Activated T-cell treated with anti-CD3 and anti-CD28 coated beads for 48 hours (primary cell): ENCODE data around the gene GSE1.
A peak's percentile ranks its signal among the peaks of the same experiment; 100 is the strongest.

Experiments used
- DNase-seq: peaks from one replicate; pipeline ENCODE4 v3.0.0-alpha.2; 2020; ENCODE audit warnings: low read depth

GSE1 gene

GRCh38 chr16:85680352-85680944, 67.3 kb downstream of the GSE1 start:
- DNase-seq: no peak

- no peak for DNase-seq
Measured at GRCh38 chr16:85681255-85681654, 68.1 kb downstream of the GSE1 start.

GRCh38 chr16:85682516-85682915, 69.4 kb downstream of the GSE1 start:
- DNase-seq: no peak

GRCh38 chr16:85683363-85683762, 70.2 kb downstream of the GSE1 start:
- no peak for DNase-seq

GRCh38 chr16:85685251-85685650, 72.1 kb downstream of the GSE1 start:
- no peak for DNase-seq

- DNase-seq: peak; percentile 23
Measured at GRCh38 chr16:85686912-85687591, 73.9 kb downstream of the GSE1 start.

GRCh38 chr16:85687651-85688471, 74.7 kb downstream of the GSE1 start:
- DNase-seq: no peak

- DNase-seq: peak; percentile 95
Measured at GRCh38 chr16:85688586-85689284, 75.6 kb downstream of the GSE1 start, which contains the start of gene GINS2. Gene GINS2 (minus strand): TSS chr16:85688954. CDS start chr16:85688898, 56 bp downstream.

- DNase-seq: no peak
Measured at GRCh38 chr16:85689285-85689949, 76.3 kb downstream of the GSE1 start.

- DNase-seq: no peak
Measured at GRCh38 chr16:85689950-85690320, 76.8 kb downstream of the GSE1 start.

- no peak for DNase-seq
Measured at GRCh38 chr16:85690469-85691064, 77.4 kb downstream of the GSE1 start.

GRCh38 chr16:85695196-85696128, 82.3 kb downstream of the GSE1 start:
- DNase-seq: no peak

- DNase-seq: no peak
Measured at GRCh38 chr16:85696781-85697180, 83.7 kb downstream of the GSE1 start.

- no peak for DNase-seq
Measured at GRCh38 chr16:85697431-85697830, 84.3 kb downstream of the GSE1 start.

GRCh38 chr16:85698459-85698891, 85.4 kb downstream of the GSE1 start:
- DNase-seq: no peak

GRCh38 chr16:85698935-85699558, 85.9 kb downstream of the GSE1 start:
- DNase-seq: no peak

- no peak for DNase-seq
Measured at GRCh38 chr16:85699628-85700027, 86.5 kb downstream of the GSE1 start.

GRCh38 chr16:85704011-85704410, 90.9 kb downstream of the GSE1 start:
- DNase-seq: no peak

GRCh38 chr16:85704900-85705846, 92.1 kb downstream of the GSE1 start:
- no peak for DNase-seq
